ENCODE measurements around the gene ATRNL1.

- TF ChIP-seq ZNF274 (IDR thresholded peaks at IDR 0.05; ENCODE audit: low read depth, low read length) (no peak), SUZ12 (IDR thresholded peaks at IDR 0.05; ENCODE audit: extremely low read depth, insufficient read depth, insufficient read length) (no peak), YY1 (IDR thresholded peaks at IDR 0.05; ENCODE audit: insufficient read depth, insufficient read length) (no peak)
Observed at GRCh38 chr10:115944538-115944937, 851.4 kb downstream of the ATRNL1 start.

Data from NT2/D1 (cell line).